ENCODE data around the gene ANKRD29. TPM values are rescaled to one million over a fixed set of nuclear protein-coding genes. Genes with fewer than 3 reads are reported as not detected.

ANKRD29 gene
- total RNA-seq, 1 experiment from 2014 or later, result 8.2 TPM

- ChIA-PET CTCF (no interaction called here), POLR2A (no interaction called here)
- Histone ChIP-seq H3K9me3 (no peaks in the 10 kb centered on the region), H3K4me3 (ENCODE audit: low read depth, low read length) (no peak overlapping the region), H3K4me1 (no peaks in the 10 kb centered on the region), H3K27me3 (replicated peaks; ENCODE audit: control insufficient read depth, insufficient read depth, low read length) (no peaks in the 10 kb centered on the region), H3K36me3 (ENCODE audit: control insufficient read depth, insufficient read depth, low read length) (no peaks in the 10 kb centered on the region)
- Mint-ChIP-seq H3K27me3 (ENCODE audit: insufficient read depth, unreplicated experiment) (no peaks in the 10 kb centered on the region), H3K27ac (ENCODE audit: unreplicated experiment) (no peak overlapping the region), H3K4me1 (ENCODE audit: low read depth, unreplicated experiment) (no peaks in the 10 kb centered on the region), H3K4me3 (ENCODE audit: unreplicated experiment) (no peak overlapping the region), H3K9me3 (ENCODE audit: unreplicated experiment) (no peaks in the 10 kb centered on the region), H3K36me3 (ENCODE audit: insufficient read depth, unreplicated experiment) (no peaks in the 10 kb centered on the region)
- no peak for TF ChIP-seq CTCF (IDR thresholded peaks at IDR 0.05; ENCODE audit: insufficient read depth in 1 of 2, low read depth in 1 of 2, low read length in 1 of 2, severe bottlenecking in 1 of 2, unreplicated experiment in 1 of 2)
- intact Hi-C loops (cut with micrococcal nuclease; ENCODE audit: unreplicated experiment), result no loop called here
- no TSS peak for BruUV-seq (replicated peaks)
- no peak for DNase-seq
These were observed 8.9 kb upstream of the ANKRD29 start for GRCh38 chr18:23671564-23671963.

- Mint-ChIP-seq H3K4me3 (ENCODE audit: unreplicated experiment) (no peak overlapping the region), H3K27ac (ENCODE audit: unreplicated experiment) (no peak overlapping the region), H3K9me3 (ENCODE audit: unreplicated experiment) (no peaks in the 10 kb centered on the region), H3K36me3 (ENCODE audit: insufficient read depth, unreplicated experiment) (no peaks in the 10 kb centered on the region), H3K4me1 (ENCODE audit: low read depth, unreplicated experiment) (peaks cover 7% of the 10 kb centered on the region), H3K27me3 (ENCODE audit: insufficient read depth, unreplicated experiment) (no peaks in the 10 kb centered on the region)
- no peak for TF ChIP-seq CTCF (IDR thresholded peaks at IDR 0.05; ENCODE audit: insufficient read depth in 1 of 2, low read depth in 1 of 2, low read length in 1 of 2, severe bottlenecking in 1 of 2, unreplicated experiment in 1 of 2)
- H3K4me1 ChIP-seq, result no peaks in the 10 kb centered on the region
- no peak for DNase-seq
- H3K27me3 ChIP-seq (replicated peaks; ENCODE audit: control insufficient read depth, insufficient read depth, low read length), result no peaks in the 10 kb centered on the region
- intact Hi-C loops (cut with micrococcal nuclease; ENCODE audit: unreplicated experiment), result no loop called here
- BruUV-seq (replicated peaks), result no TSS peak
- no peak overlapping the region for H3K4me3 ChIP-seq (ENCODE audit: low read depth, low read length)
- CTCF ChIA-PET, result no interaction called here
- POLR2A ChIA-PET, result no interaction called here
- no peaks in the 10 kb centered on the region for H3K9me3 ChIP-seq
- H3K36me3 ChIP-seq (ENCODE audit: control insufficient read depth, insufficient read depth, low read length), result no peaks in the 10 kb centered on the region
These were observed 7.2 kb upstream of the ANKRD29 start for GRCh38 chr18:23669804-23670405.

DNA sequence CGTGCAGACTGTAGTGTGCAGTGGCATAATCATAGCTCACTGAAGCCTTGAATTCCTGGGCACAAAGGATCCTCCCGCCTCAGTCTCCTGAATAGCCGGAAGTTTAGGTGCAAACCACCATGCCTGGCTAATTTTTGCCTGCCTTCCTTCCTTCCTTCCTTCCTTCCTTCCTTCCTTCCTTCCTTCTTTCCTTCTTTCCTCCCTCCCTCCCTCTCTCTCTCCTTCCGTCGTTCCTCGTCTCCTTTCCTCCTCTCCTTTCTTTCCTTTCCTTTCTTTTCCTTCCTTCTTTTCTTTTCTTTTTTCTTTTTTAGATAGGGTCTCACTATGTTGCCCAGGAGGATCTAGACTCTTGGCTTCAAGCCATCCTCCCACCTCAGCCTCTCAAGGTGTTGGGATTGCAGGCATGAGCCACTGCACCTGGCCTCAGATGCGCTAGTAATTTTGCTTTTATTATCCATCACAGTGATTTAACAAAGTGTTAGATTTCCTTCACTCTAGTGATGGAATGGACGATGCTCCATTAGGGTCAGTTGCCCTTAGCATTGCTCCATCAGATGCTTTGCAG is 6.6 kb upstream of the ANKRD29 start:
- no peak for TF ChIP-seq CTCF (IDR thresholded peaks at IDR 0.05; ENCODE audit: insufficient read depth in 1 of 2, low read depth in 1 of 2, low read length in 1 of 2, severe bottlenecking in 1 of 2, unreplicated experiment in 1 of 2)
- ChIA-PET CTCF (no interaction called here), POLR2A (no interaction called here)
- Histone ChIP-seq H3K27me3 (replicated peaks; ENCODE audit: control insufficient read depth, insufficient read depth, low read length) (no peaks in the 10 kb centered on the region), H3K4me3 (ENCODE audit: low read depth, low read length) (no peak overlapping the region), H3K9me3 (no peaks in the 10 kb centered on the region), H3K36me3 (ENCODE audit: control insufficient read depth, insufficient read depth, low read length) (no peaks in the 10 kb centered on the region), H3K4me1 (no peaks in the 10 kb centered on the region)
- no peak overlapping the region for H3K27ac Mint-ChIP-seq (ENCODE audit: unreplicated experiment)
- no TSS peak for BruUV-seq (replicated peaks)
- intact Hi-C loops (cut with micrococcal nuclease; ENCODE audit: unreplicated experiment), result no loop called here
- H3K4me1 Mint-ChIP-seq (ENCODE audit: low read depth, unreplicated experiment), result peaks cover 7% of the 10 kb centered on the region
- H3K27me3 Mint-ChIP-seq (ENCODE audit: insufficient read depth, unreplicated experiment), result no peaks in the 10 kb centered on the region
- no peaks in the 10 kb centered on the region for H3K9me3 Mint-ChIP-seq (ENCODE audit: unreplicated experiment)
- no peaks in the 10 kb centered on the region for H3K36me3 Mint-ChIP-seq (ENCODE audit: insufficient read depth, unreplicated experiment)
- no peak overlapping the region for H3K4me3 Mint-ChIP-seq (ENCODE audit: unreplicated experiment)
- no peak for DNase-seq

Measured in Caco-2 (cell line).